PC-3 (cell line): ENCODE data around the gene IL24. TPM values are rescaled to one million over a fixed set of nuclear protein-coding genes. Genes with fewer than 3 reads are reported as not detected.

Experiments used
- ATAC-seq: fragments of 200-7000 bp; cut with Tn5 transposase; 2 replicates; pipeline ENCODE4 v1.9.1; 2020; ENCODE audit warnings: mild to moderate bottlenecking, moderate library complexity
- Bru-seq: library from RNA; stranded (reverse); fragments of 400-500 nt; gene quantifications from one replicate; lab custom pipeline; 2021; lab: Mats Ljungman, UMichigan
- BruChase-seq, 2 experiments: library from RNA; stranded (reverse); fragments of 400-500 nt; gene quantifications; one replicate each; lab custom pipeline; 2021; lab: Mats Ljungman, UMichigan
- BruUV-seq: library from RNA; stranded (reverse); fragments of 400-500 nt; replicated peaks from 2 replicates; lab custom pipeline; 2021; lab: Mats Ljungman, UMichigan
- CTCF ChIA-PET: fragments of 300-600 bp; sonication (Branson Sonifier 250); formaldehyde crosslinking; loops from one replicate; lab custom pipeline; 2022; ENCODE audit warnings: antibody characterized with exemption; lab: Charles Lee
- POLR2A ChIA-PET: fragments of 300-600 bp; sonication (Branson Sonifier 250); formaldehyde crosslinking; loops from one replicate; lab custom pipeline; 2022; ENCODE audit warnings: antibody characterized with exemption; ENCODE audit not compliant: unreplicated experiment; lab: Charles Lee
- DNase-seq: peaks from one replicate; pipeline ENCODE4 v3.0.0-alpha.2; 2015
- H2AFZ ChIP-seq: fragments of 300-600 bp; sonication (generic); 2 replicates; pipeline ENCODE4 v1.6.0; 2016; ENCODE audit warnings: antibody characterized with exemption, low read length
- H3F3A ChIP-seq: fragments of 300-600 bp; sonication (generic); one replicate; pipeline ENCODE4 v1.6.0; 2017; ENCODE audit warnings: antibody characterized with exemption, low read length, control low read depth, mild to moderate bottlenecking; ENCODE audit not compliant: unreplicated experiment
- H3K27ac ChIP-seq: fragments of 300-600 bp; sonication (generic); 2 replicates; pipeline ENCODE4 v1.5.1; 2016; ENCODE audit warnings: mild to moderate bottlenecking, low read length
- H3K27me3 ChIP-seq: fragments of 300-600 bp; sonication (generic); 2 replicates; pipeline ENCODE4 v1.6.1; 2016; ENCODE audit warnings: low read length, mixed read lengths
- H3K36me3 ChIP-seq: fragments of 300-600 bp; sonication (generic); 2 replicates; pipeline ENCODE4 v1.6.1; 2016; ENCODE audit warnings: low read depth, mixed run types, low read length, mixed read lengths
- H3K4me1 ChIP-seq: fragments of 300-600 bp; sonication (generic); 2 replicates; pipeline ENCODE4 v1.5.1; 2016; ENCODE audit warnings: low read length; ENCODE audit not compliant: insufficient read depth
- H3K4me2 ChIP-seq: fragments of 300-600 bp; sonication (generic); 2 replicates; pipeline ENCODE4 v1.6.0; 2016; ENCODE audit warnings: low read length
- H3K4me3 ChIP-seq: fragments of 300-600 bp; sonication (generic); 2 replicates; pipeline ENCODE4 v1.5.1; 2016; ENCODE audit warnings: mild to moderate bottlenecking, low read length, mixed read lengths
- H3K79me2 ChIP-seq: fragments of 300-600 bp; sonication (generic); 2 replicates; pipeline ENCODE4 v1.6.1; 2017; ENCODE audit warnings: low read length, mixed read lengths
- H3K9ac ChIP-seq: fragments of 300-600 bp; sonication (generic); 2 replicates; pipeline ENCODE4 v1.6.0; 2016; ENCODE audit warnings: mild to moderate bottlenecking, low read length
- H3K9me2 ChIP-seq: fragments of 300-600 bp; sonication (generic); replicated peaks from 2 replicates; pipeline ENCODE4 v1.6.1; 2016; ENCODE audit warnings: mixed run types, low read length, mixed read lengths
- H3K9me3 ChIP-seq: fragments of 300-600 bp; sonication (generic); 2 replicates; pipeline ENCODE4 v1.6.1; 2016; ENCODE audit warnings: low read length, mixed read lengths
- H4K20me1 ChIP-seq: fragments of 300-600 bp; sonication (generic); 2 replicates; pipeline ENCODE4 v1.6.1; 2016; ENCODE audit warnings: low read length, mixed read lengths
- EZH2 ChIP-seq: fragments of 300-600 bp; sonication (generic); IDR thresholded peaks from one replicate; pipeline ENCODE4 v1.6.1; 2017; ENCODE audit warnings: antibody characterized with exemption, mild to moderate bottlenecking, low read length; ENCODE audit not compliant: unreplicated experiment
- EZH2phosphoT487 ChIP-seq: fragments of 300-600 bp; sonication (generic); IDR thresholded peaks from 2 replicates; pipeline ENCODE4 v1.6.1; 2018; ENCODE audit warnings: mild to moderate bottlenecking, antibody characterized with exemption, low read length, borderline replicate concordance
- intact Hi-C: fragments of 100-400 bp; cut with micrococcal nuclease; formaldehyde crosslinking; loops from 2 replicates; pipeline ENCODE4 v1.9.0; 2023
- long read RNA-seq: library from polyadenylated mRNA; unstranded; transcript quantifications from one replicate; pipeline ENCODE4 v2.0.0, GENCODE V29; 2021; ENCODE audit not compliant: unreplicated experiment
- total RNA-seq: library from RNA; depleted of rRNA; stranded (reverse); fragments of >200 nt; gene quantifications from 2 replicates; pipeline ENCODE4 v1.2.3, GENCODE V29; 2014; rRNA removed
- TF ChIP-seq, protein P1 (sequence below): fragments of 300-600 bp; sonication (generic); conservative IDR thresholded peaks from 2 replicates; pipeline ENCODE4 v1.5.1; 2017; ENCODE audit warnings: antibody characterized with exemption, low read depth, mild to moderate bottlenecking, low read length

IL24 gene, protein sequence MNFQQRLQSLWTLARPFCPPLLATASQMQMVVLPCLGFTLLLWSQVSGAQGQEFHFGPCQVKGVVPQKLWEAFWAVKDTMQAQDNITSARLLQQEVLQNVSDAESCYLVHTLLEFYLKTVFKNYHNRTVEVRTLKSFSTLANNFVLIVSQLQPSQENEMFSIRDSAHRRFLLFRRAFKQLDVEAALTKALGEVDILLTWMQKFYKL
- total RNA-seq: 1.8 and 1.9 TPM in 2 replicates
- Bru-seq, nascent RNA: percentile 37 among the genes with signal in this experiment
- percentile 51 among the genes with signal in this experiment for BruChase-seq, experiment 1, labeled RNA remaining after a 6-hour chase
- percentile 40 among the genes with signal in this experiment for BruChase-seq, experiment 2, labeled RNA remaining after a 2-hour chase
- long read RNA-seq, partial matches to known transcripts: 0 of 9 reads
- long read RNA-seq, other reads (novel, unspliced or antisense): 5 of 9 reads

DNA sequence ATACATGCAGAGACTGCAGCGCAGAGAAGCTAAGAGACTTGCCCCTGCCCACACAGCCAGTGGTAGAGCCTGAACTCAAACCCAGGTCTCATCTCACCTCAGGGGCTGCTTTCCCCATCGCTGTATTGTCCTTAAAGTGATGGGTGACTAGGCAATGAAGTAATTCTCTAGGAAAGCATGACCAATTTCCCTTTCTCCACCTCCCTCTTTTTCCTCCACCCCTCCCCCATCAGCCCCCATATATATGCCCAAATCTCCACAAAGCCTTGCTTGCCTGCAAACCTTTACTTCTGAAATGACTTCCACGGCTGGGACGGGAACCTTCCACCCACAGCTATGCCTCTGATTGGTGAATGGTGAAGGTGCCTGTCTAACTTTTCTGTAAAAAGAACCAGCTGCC lies at the start of gene IL24:
Gene IL24 (plus strand): TSS at position 269 of the 400 bp plus-strand sequence. CDS start 390 bp downstream, outside the sequence.
- no TSS peak for BruUV-seq
- DNase-seq (no peak), ATAC-seq (no peak)
- H3K79me2 ChIP-seq: no peaks in the 10 kb centered on the region
- peak within 1 kb of the TSS; percentile 66 for H3K4me2 ChIP-seq
- CTCF ChIA-PET: no interaction called here
- no peaks in the 10 kb centered on the region for H3K36me3 ChIP-seq
- no peaks in the 10 kb centered on the region for H3F3A ChIP-seq
- POLR2A ChIA-PET: no interaction called here
- no peaks in the 10 kb centered on the region for H3K27me3 ChIP-seq
- H3K9me3 ChIP-seq: no peaks in the 10 kb centered on the region
- H3K4me1 ChIP-seq: peaks cover 60% of the 10 kb centered on the region
- peak within 1 kb of the TSS; percentile 21 for H2AFZ ChIP-seq
- H4K20me1 ChIP-seq: no peaks in the 10 kb centered on the region
- peak within 1 kb of the TSS; percentile 93 for H3K27ac ChIP-seq
- TF ChIP-seq EZH2phosphoT487 (no peak), EZH2 (no peak)
- TF ChIP-seq, protein P1, sequence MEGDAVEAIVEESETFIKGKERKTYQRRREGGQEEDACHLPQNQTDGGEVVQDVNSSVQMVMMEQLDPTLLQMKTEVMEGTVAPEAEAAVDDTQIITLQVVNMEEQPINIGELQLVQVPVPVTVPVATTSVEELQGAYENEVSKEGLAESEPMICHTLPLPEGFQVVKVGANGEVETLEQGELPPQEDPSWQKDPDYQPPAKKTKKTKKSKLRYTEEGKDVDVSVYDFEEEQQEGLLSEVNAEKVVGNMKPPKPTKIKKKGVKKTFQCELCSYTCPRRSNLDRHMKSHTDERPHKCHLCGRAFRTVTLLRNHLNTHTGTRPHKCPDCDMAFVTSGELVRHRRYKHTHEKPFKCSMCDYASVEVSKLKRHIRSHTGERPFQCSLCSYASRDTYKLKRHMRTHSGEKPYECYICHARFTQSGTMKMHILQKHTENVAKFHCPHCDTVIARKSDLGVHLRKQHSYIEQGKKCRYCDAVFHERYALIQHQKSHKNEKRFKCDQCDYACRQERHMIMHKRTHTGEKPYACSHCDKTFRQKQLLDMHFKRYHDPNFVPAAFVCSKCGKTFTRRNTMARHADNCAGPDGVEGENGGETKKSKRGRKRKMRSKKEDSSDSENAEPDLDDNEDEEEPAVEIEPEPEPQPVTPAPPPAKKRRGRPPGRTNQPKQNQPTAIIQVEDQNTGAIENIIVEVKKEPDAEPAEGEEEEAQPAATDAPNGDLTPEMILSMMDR: no peak
- no peak within 1 kb of the TSS for H3K4me3 ChIP-seq
- H3K9me2 ChIP-seq: no peaks in the 10 kb centered on the region
- intact Hi-C loops: no loop called here
- H3K9ac ChIP-seq: peak within 1 kb of the TSS; percentile 84

DNA sequence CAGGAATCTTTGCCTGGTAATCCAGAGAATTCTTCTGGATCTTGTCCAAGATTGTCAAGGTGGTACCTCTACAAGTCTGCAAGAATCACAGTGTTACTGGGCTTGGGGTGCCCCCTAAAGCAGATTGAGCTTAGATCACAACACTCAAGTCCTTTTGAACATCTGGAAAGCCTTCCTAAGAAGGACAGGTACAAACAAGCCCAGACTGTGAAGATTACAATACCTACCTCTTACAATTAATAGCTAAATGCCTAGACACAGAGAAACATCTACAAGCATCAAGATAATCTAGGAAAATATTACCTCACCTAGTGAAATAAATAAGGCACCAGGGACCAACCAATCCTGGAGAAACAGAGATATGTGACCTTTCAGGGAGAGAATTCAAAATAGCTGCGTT lies 49.3 kb upstream of the IL24 start:
- no peaks in the 10 kb centered on the region for H3K79me2 ChIP-seq
- H3K9me3 ChIP-seq: peaks cover 11% of the 10 kb centered on the region
- H2AFZ ChIP-seq: no peak overlapping the region
- no peaks in the 10 kb centered on the region for H3F3A ChIP-seq
- H3K9me2 ChIP-seq: no peaks in the 10 kb centered on the region
- H3K9ac ChIP-seq: no peak overlapping the region
- no peaks in the 10 kb centered on the region for H4K20me1 ChIP-seq
- BruUV-seq: no TSS peak
- intact Hi-C loops: no loop called here
- H3K27ac ChIP-seq: no peak overlapping the region
- ATAC-seq (no peak), DNase-seq (no peak)
- H3K4me2 ChIP-seq: no peak overlapping the region
- ChIA-PET POLR2A (no interaction called here), CTCF (no interaction called here)
- H3K4me1 ChIP-seq: no peaks in the 10 kb centered on the region
- no peaks in the 10 kb centered on the region for H3K36me3 ChIP-seq
- H3K4me3 ChIP-seq: no peak overlapping the region
- H3K27me3 ChIP-seq: peaks cover 47% of the 10 kb centered on the region
- TF ChIP-seq, protein P1: no peak
- TF ChIP-seq EZH2: no peak
- no peak for TF ChIP-seq EZH2phosphoT487

DNA sequence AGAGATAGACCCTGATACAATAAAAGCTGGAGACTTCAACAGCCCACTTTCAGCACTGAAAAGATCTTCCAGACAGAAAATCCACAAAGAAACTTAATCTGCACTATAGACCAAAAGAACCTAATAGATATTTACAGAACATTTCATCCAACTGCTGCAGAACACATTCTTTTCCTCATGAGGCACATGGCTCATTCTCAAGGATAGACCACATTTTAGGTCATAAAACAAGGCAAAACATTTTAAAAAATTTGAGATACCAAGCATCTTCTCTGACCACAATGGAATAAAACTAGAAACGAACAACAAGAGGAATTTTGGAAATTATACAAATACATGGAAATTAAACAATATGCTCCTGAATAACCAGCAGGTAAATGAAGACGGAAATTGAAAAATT lies 46.8 kb upstream of the IL24 start:
- H3K36me3 ChIP-seq: no peaks in the 10 kb centered on the region
- no peak overlapping the region for H2AFZ ChIP-seq
- ATAC-seq (no peak), DNase-seq (no peak)
- H3K4me3 ChIP-seq: no peak overlapping the region
- intact Hi-C loops: no loop called here
- H3K4me1 ChIP-seq: no peaks in the 10 kb centered on the region
- BruUV-seq: no TSS peak
- no peaks in the 10 kb centered on the region for H3K79me2 ChIP-seq
- CTCF ChIA-PET: no interaction called here
- POLR2A ChIA-PET: no interaction called here
- no peaks in the 10 kb centered on the region for H3K9me2 ChIP-seq
- no peak overlapping the region for H3K4me2 ChIP-seq
- no peaks in the 10 kb centered on the region for H4K20me1 ChIP-seq
- no peak overlapping the region for H3K27ac ChIP-seq
- peaks cover 11% of the 10 kb centered on the region for H3K9me3 ChIP-seq
- peaks cover 41% of the 10 kb centered on the region for H3K27me3 ChIP-seq
- no peak overlapping the region for H3K9ac ChIP-seq
- TF ChIP-seq, protein P1: no peak
- TF ChIP-seq EZH2phosphoT487: no peak
- TF ChIP-seq EZH2: no peak
- no peaks in the 10 kb centered on the region for H3F3A ChIP-seq
